Neural progenitor cell (in vitro differentiated cells): ENCODE results near the gene EFHC2.

ENCODE experiments used
- EZH2 ChIP-seq: fragments of 200-600 bp; sonication (generic); IDR thresholded peaks from 2 replicates; pipeline ENCODE4 v1.6.1; 2017; ENCODE audit warnings: antibody characterized with exemption, mild to moderate bottlenecking, moderate library complexity
- EZH2phosphoT487 ChIP-seq: fragments of 200-600 bp; sonication (generic); IDR thresholded peaks from 2 replicates; pipeline ENCODE4 v1.6.1; 2017; ENCODE audit warnings: antibody characterized with exemption
- TF ChIP-seq, protein P1 (sequence below): fragments of 200-600 bp; sonication (generic); IDR thresholded peaks from 2 replicates; pipeline ENCODE4 v1.5.1; 2017; ENCODE audit warnings: antibody characterized with exemption, mild to moderate bottlenecking

DNA sequence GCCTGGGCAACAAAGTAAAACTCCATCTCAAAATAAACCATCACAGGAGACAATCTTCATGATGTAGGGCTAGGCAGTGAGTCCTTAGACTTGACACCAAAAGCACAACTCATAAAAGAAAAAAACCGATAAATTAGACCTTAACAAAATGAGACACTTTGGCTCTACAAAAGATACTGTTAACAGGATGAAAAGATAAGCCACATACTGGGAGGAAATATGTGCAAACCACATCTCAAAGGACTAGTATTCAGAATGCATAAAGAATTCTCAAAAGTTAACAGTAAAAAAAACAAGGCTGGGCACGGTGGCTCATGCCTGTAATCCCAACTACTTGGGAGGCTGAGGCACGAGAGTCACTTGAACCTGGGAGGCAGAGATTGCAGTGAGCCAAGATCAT, 13.2 kb downstream of the EFHC2 start:
- TF ChIP-seq, protein P1, sequence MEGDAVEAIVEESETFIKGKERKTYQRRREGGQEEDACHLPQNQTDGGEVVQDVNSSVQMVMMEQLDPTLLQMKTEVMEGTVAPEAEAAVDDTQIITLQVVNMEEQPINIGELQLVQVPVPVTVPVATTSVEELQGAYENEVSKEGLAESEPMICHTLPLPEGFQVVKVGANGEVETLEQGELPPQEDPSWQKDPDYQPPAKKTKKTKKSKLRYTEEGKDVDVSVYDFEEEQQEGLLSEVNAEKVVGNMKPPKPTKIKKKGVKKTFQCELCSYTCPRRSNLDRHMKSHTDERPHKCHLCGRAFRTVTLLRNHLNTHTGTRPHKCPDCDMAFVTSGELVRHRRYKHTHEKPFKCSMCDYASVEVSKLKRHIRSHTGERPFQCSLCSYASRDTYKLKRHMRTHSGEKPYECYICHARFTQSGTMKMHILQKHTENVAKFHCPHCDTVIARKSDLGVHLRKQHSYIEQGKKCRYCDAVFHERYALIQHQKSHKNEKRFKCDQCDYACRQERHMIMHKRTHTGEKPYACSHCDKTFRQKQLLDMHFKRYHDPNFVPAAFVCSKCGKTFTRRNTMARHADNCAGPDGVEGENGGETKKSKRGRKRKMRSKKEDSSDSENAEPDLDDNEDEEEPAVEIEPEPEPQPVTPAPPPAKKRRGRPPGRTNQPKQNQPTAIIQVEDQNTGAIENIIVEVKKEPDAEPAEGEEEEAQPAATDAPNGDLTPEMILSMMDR = no peak
- no peak for TF ChIP-seq EZH2phosphoT487
- TF ChIP-seq EZH2 = no peak
